ENCODE results near the gene ELAVL3.

The ELAVL3 gene

GRCh38 chr19:11405846-11406643 is 74.8 kb downstream of the ELAVL3 start:
- DNase-seq: no peak

- DNase-seq: no peak
Observed at GRCh38 chr19:11404588-11405222, 76.1 kb downstream of the ELAVL3 start.

GRCh38 chr19:11401808-11402543 is 78.9 kb downstream of the ELAVL3 start:
- no peak for DNase-seq

All from EL (cell line).